Panc1 (cell line): ENCODE measurements around the gene NYAP1. TPM values are rescaled to one million over a fixed set of nuclear protein-coding genes. Genes with fewer than 3 reads are reported as not detected.

Source experiments
- ATAC-seq: fragments of 200-7000 bp; cut with Tn5 transposase; 2 replicates; pipeline ENCODE4 v1.9.1; 2020; ENCODE audit warnings: mild to moderate bottlenecking, moderate library complexity
- BruUV-seq: library from RNA; stranded (reverse); fragments of 400-500 nt; replicated peaks from 2 replicates; lab custom pipeline; 2021; lab: Mats Ljungman, UMichigan
- CTCF ChIA-PET: fragments of 300-600 bp; sonication (Branson Sonifier 250); formaldehyde crosslinking; loops from one replicate; lab custom pipeline; 2022; ENCODE audit warnings: antibody characterized with exemption; lab: Charles Lee
- POLR2A ChIA-PET: fragments of 300-600 bp; sonication (Branson Sonifier 250); formaldehyde crosslinking; loops from one replicate; lab custom pipeline; 2022; ENCODE audit warnings: antibody characterized with exemption; lab: Charles Lee
- DNase-seq: peaks from one replicate; pipeline ENCODE4 v3.0.0-alpha.2; 2010; ENCODE audit warnings: low read depth, low spot score
- H3K27ac ChIP-seq: 2 replicates; pipeline ENCODE4 v1.5.1; 2011; ENCODE audit warnings: mild to moderate bottlenecking, low read length, inconsistent platforms
- H3K27me3 ChIP-seq: fragments of 200-500 bp; sonication (Bioruptor generic); 2 replicates; pipeline ENCODE4 v1.6.0; 2014; ENCODE audit warnings: low read length, inconsistent platforms; ENCODE audit not compliant: control insufficient read depth, insufficient read depth
- H3K36me3 ChIP-seq: fragments of 200-500 bp; sonication (Bioruptor generic); 2 replicates; pipeline ENCODE4 v1.5.1; 2014; ENCODE audit warnings: inconsistent platforms, mild to moderate bottlenecking, low read length, moderate library complexity; ENCODE audit not compliant: control insufficient read depth, insufficient read depth
- H3K4me1 ChIP-seq: 2 replicates; pipeline ENCODE4 v1.5.1; 2011; ENCODE audit warnings: inconsistent platforms, mild to moderate bottlenecking, low read length, moderate library complexity; ENCODE audit not compliant: control insufficient read depth, insufficient read depth
- H3K4me3 ChIP-seq, 2 experiments: 2 replicates each; pipeline ENCODE4 v1.5.1; 2011 to 2012; ENCODE audit warnings: low read depth in 2 of 2, low read length in 2 of 2, mild to moderate bottlenecking in 2 of 2, inconsistent platforms in 1 of 2, moderate library complexity in 1 of 2
- H3K9me3 ChIP-seq: fragments of 200-500 bp; sonication (Bioruptor generic); 2 replicates; pipeline ENCODE4 v1.5.1; 2014; ENCODE audit warnings: low read depth, mild to moderate bottlenecking, inconsistent platforms, low read length, moderate library complexity; ENCODE audit not compliant: control insufficient read depth, insufficient read depth
- CTCF ChIP-seq: fragments of 450-650 bp; IDR thresholded peaks from 2 replicates; pipeline ENCODE4 v1.5.1; 2017; ENCODE audit warnings: mild to moderate bottlenecking
- POLR2AphosphoS5 ChIP-seq: IDR thresholded peaks from 2 replicates; pipeline ENCODE4 v1.6.1; 2012; ENCODE audit warnings: mild to moderate bottlenecking, low read depth, low read length, moderate library complexity
- REST ChIP-seq, 2 experiments: IDR thresholded peaks; 2 replicates each; pipeline ENCODE4 v1.6.1; 2011 to 2012; ENCODE audit warnings: low read depth in 2 of 2, control low read depth in 1 of 2, low read length in 1 of 2, mild to moderate bottlenecking in 1 of 2, moderate library complexity in 1 of 2; ENCODE audit not compliant: insufficient read depth in 1 of 2
- SIN3A ChIP-seq: IDR thresholded peaks from 2 replicates; pipeline ENCODE4 v1.6.1; 2012; ENCODE audit warnings: low read depth, mild to moderate bottlenecking, low read length, moderate library complexity, borderline replicate concordance; ENCODE audit not compliant: insufficient read depth
- TCF7L2 ChIP-seq: IDR thresholded peaks from 2 replicates; pipeline ENCODE4 v1.6.1; 2011; ENCODE audit warnings: mild to moderate bottlenecking, low read depth, low read length, inconsistent platforms
- in situ Hi-C: cut with HindIII; loops from 2 replicates; pipeline ENCODE4 v1.10.0; 2016; ENCODE audit warnings: low sequenced_read_pairs, low pct_unique_long_range_greater_than_20kb
- intact Hi-C: fragments of 100-400 bp; cut with micrococcal nuclease; formaldehyde crosslinking; loops from one replicate; pipeline ENCODE4 v1.10.0; 2022; ENCODE audit not compliant: unreplicated experiment
- total RNA-seq: library from RNA; stranded (reverse); gene quantifications from one replicate; pipeline ENCODE4 v1.2.1, GENCODE V29; 2021; ENCODE audit not compliant: unreplicated experiment

NYAP1 gene
- total RNA-seq, 1 experiment from 2014 or later, result 4.0 TPM

GRCh38 chr7:100504887-100505611 is 21.3 kb downstream of the NYAP1 start:
- Histone ChIP-seq H3K36me3 (no peaks in the 10 kb centered on the region), H3K27me3 (no peaks in the 10 kb centered on the region), H3K4me1 (peaks cover 12% of the 10 kb centered on the region), H3K4me3 (no peak overlapping the region), H3K27ac (peak overlapping the region; percentile 30; the same call in 1 of the 2 replicates), H3K9me3 (no peaks in the 10 kb centered on the region)
- no TSS peak for BruUV-seq
- in situ Hi-C loops (no loop called here), intact Hi-C loops (no loop called here)
- ChIA-PET CTCF (no interaction called here), POLR2A (interaction anchor here (0.6 to 0.7 kb wide), 2 partner anchors 112 to 179 kb away, joined by 3 to 5 read pairs; no protein-coding TSS in a partner anchor)
- no peak for DNase-seq
- TF ChIP-seq REST (IDR thresholded peaks at IDR 0.05; ENCODE audit: insufficient read depth in 1 of 2, low read depth in 2 of 2, low read length in 1 of 2), result no peak
- no peak for ATAC-seq

- ATAC-seq (no peak), DNase-seq (no peak)
- ChIA-PET POLR2A (interaction anchor here (0.6 to 0.7 kb wide), 2 partner anchors 9 to 31 kb away, joined by 4 to 5 read pairs; no protein-coding TSS in a partner anchor), CTCF (interaction anchor here (0.6 kb wide), 1 partner anchor 59 kb away, joined by 8 read pairs; no protein-coding TSS in a partner anchor)
- H3K4me1 ChIP-seq, result peaks cover 12% of the 10 kb centered on the region
- no peaks in the 10 kb centered on the region for H3K9me3 ChIP-seq
- H3K27me3 ChIP-seq, result no peaks in the 10 kb centered on the region
- H3K4me3 ChIP-seq, result no peak overlapping the region
- H3K36me3 ChIP-seq, result no peaks in the 10 kb centered on the region
- in situ Hi-C loops, result no loop called here
- intact Hi-C loops, result no loop called here
- no peak for TF ChIP-seq REST (IDR thresholded peaks at IDR 0.05; ENCODE audit: insufficient read depth in 1 of 2, low read depth in 2 of 2, low read length in 1 of 2)
- TF ChIP-seq SIN3A, result no peak
- no peak for TF ChIP-seq POLR2AphosphoS5
- no peak for TF ChIP-seq CTCF
- TF ChIP-seq TCF7L2, result no peak
- no peak overlapping the region for H3K27ac ChIP-seq
- BruUV-seq, result no TSS peak
These were observed 22.7 kb downstream of the NYAP1 start for GRCh38 chr7:100506356-100506923.
